GM21786 (cell line): Measurements from ENCODE around the gene MAGI2.

ENCODE experiments used
- ATAC-seq: cut with Tn5 transposase; IDR thresholded peaks from one replicate; pipeline ENCODE4 v1.9.1; 2021; ENCODE audit not compliant: unreplicated experiment

MAGI2 gene

DNA sequence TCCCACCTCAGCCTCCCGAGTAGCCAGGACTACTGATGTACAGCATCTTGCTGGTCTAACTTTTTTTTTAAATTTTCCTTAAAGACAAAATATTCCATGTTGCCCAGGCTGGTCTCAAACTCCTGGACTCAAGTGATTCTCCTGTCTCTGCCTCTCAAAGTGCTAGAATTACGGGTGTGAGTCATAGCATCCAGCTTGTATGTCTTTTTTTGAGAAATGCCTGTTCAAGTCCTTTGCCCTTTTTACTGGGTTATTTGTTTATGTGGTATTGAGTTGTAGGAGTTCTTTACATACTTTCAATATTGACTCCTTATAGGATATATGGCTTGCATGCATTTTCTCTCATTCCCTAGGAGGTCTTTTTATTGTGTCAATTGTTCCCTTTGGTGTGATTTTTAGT lies 486.4 kb downstream of the MAGI2 start:
- ATAC-seq, result no peak

DNA sequence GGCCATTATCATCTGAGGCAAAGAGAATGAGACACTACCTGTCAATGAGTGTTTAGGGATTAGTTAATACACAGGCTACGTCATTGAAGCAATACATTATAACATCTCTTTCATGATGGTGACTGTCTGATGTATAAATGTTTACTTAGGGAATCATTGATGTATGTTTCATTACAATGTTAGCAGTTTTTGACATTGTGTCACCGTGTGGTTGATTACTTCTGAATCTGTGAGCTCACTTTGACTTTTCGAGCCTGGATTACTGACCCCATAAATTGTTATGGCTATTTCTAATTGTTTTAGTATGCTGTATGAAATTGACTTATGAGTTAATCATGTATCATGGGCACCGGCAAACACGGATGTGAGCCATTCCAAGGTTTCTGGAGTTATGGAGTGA lies 494.0 kb downstream of the MAGI2 start:
- no peak for ATAC-seq

DNA sequence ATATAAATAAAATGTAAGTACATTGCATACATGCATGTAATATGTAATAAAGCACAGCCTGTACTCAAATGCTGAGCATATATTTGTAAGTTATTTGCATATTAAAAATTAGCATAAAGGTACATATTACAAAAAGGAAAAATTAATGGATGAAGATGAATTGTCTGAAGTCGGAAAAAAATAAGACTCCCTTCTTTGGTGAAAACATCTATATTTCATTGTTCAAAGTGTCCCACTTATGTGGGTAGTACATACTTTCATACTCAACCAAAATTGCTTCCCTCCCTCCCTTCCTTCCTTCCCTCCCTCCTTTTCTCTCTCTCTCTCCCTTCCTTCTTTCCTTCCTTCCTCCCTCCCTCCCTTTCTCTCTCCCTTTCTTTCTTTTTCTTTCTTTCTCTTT lies 498.1 kb downstream of the MAGI2 start:
- ATAC-seq, result no peak

DNA sequence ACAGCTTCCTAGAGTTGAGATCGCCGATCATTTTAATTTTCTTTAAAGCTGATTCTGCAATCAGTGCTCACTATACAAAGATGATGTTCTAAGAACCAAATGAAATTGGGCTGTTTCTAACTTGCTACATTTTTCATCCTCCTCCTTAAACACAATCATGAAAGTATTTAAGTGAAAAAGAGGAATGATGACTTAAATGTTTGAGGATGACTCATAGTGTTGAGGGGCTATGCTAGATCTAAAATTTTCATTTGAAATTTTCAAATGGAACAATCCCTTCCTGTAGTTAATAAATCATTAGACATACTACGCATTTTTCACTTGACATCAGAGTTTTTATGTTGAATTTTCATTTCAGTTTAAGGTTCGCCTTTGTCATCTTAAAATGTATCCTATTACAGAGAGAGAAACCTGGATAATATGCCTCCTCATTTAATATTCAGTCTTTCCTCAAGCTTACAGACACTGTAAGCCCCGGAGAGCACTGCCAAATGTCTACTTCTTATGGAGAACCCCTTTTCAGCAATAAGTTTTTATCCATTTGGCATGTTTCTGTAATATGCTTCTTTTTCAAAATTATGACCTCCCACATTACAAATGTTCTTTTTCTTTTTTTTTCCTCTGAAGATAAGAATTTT lies 499.6 kb downstream of the MAGI2 start:
- no peak for ATAC-seq

DNA sequence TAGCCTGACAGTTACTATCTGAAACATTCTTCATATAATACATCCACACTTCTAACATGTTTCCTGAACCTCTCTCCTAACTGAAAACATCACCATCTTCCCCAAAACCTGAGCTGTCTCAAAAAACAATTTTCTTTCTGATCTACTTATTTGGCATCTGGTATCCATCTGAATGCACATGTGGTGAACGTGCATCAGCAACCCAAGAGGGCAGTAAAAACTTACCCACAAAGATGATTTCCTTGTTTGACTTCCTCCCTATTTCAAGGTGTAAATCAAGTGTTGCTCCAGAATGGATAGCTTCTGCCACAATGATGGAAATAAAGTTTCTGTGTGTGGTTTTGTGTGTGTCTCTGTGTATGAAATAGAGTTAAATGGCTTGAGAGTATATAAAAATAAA lies 500.4 kb downstream of the MAGI2 start:
- ATAC-seq, result no peak

DNA sequence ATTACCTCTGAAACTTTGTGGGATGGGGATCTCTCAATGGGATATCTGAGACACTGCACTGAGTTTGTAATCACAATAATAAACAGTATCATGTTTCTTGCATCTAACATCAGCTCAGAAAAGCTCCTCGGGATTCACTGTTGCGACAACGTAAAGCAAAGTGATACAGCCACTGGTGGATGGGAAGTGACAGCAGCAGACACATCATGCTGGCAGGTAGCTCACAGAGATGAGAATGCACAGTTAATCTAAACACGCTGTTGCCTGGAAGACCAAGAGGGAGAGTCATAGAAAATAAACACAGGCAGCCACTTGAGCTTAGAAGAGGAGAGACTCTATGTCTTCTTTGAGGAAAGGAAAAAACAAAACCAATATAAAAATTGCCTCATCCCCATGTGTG lies 513.8 kb downstream of the MAGI2 start:
- ATAC-seq, result no peak

DNA sequence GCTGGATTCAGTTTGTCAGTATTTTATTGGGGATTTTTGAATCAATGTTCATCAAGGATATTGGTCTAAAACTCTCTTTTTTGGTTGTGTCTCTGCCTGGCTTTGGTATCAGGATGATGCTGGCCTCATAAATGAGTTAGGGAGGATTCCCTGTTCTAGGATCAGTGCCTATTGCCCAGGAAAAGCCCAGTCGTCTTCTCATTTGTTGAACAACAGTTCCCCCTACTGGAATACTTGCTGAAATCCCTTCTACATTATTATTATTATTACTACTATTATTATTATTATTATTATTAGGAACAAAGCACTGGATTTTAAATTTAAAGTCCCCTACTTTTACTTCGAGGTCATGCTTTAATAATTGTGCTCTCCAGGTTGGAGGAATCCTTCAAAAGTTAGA lies 528.9 kb downstream of the MAGI2 start:
- ATAC-seq, result no peak

DNA sequence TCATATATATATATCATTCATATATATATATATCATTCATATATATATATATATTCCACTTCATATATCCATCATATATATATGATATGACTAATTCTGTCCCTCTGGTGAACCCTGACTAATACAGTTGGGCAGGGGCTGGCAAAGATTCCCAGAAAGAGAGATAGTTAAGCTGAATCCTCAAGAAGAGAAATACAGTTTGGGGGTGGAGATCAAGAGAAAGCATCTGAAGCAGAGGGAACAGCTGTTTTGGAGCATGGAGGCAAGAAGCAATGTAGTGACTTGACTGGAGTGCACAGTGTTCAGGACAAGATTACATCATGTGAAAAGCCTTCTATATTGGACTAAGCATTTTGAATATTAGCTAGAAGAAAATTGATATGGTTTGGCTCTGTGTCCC lies 540.7 kb downstream of the MAGI2 start:
- no peak for ATAC-seq

DNA sequence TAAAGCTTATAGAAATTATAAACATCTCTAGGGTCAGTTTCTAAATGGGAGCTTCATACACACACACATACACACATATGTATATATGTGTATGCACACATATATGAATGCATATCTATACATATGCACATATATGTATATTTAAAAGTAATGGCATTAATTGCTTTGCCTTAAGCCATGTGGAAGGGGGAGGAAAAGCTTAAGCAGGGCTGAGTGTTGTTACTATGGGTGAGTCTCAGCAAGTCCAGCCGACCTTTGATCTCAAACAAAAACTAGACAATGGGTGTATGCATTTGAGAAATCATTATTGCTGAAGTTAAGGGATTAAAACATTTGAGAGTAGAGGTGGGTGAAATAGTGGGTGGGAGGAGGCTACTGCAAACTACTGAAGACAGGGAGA lies 546.7 kb downstream of the MAGI2 start:
- ATAC-seq, result no peak

DNA sequence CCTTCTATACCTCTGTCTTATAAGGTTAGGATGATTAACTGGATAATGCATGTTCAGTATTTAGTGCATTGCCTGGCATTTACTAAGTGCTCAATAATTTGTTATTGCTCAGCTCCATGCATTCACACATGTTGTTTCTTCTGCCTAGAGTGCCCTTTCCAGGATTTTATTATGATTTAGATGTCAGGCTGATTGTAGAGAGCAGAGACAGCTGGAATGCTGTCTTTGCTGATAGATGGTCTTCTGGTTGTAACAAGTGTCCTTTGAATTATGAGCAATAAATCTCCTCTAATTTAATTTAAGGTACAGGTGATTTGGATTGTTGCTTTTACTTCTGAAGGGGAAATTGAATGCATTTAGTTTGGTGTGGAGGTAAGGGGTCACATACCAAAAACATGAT lies 548.0 kb downstream of the MAGI2 start:
- no peak for ATAC-seq

DNA sequence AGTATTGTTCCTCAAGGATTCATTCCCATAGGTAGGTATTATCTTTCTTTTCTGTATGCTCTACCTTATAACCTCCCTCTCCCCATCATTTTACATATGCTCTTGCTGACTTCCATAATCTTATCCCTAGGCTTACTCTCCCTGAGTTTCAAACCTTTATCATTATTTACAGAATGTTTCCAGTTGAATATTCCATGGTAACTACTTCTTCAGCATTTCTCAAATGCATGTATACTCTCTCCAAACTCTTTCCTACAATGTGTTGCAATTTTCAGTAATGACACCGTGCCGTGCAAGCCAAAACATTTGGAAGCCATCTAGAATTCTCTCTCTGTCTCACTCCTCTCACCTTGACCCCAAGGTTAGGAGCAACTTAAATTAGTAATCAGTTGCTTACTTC lies 548.5 kb downstream of the MAGI2 start:
- no peak for ATAC-seq

DNA sequence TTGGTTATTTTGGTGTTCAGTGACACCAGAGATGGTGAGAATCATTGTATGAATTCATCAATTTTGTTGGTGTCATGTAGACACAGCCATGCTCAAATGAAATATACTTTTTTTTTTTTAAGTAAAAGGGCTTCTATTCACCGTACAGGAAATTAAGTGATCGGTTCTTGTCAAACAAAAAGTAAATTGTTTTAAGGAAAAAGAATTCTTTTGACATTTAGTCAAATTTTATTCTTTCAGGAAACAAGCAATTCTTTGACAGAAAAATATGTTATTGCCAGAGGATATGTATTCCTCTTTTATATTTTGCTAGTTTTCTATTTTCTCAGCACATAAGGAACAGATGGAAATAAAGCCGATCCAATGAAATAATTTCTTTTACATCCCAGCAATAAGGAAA lies 551.9 kb downstream of the MAGI2 start:
- ATAC-seq, result no peak

DNA sequence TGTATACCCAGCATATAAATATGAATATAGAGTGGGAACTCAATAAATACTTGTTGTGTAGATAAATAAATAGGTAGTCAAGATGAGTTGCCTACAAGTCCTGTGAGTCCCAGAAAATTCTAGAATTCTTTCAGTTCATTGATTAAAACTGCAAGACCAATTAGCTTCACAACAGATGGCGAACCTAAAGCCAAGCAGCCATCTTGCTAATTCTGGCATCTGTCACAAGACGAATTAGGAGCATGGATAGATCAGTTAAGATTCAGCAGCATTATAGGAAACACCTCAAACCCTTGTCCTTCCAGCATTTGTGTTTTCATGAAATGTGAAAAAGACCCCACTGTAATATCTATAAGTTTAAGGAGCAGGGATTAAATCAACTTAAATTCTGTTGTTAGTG lies 552.7 kb downstream of the MAGI2 start:
- ATAC-seq, result no peak

DNA sequence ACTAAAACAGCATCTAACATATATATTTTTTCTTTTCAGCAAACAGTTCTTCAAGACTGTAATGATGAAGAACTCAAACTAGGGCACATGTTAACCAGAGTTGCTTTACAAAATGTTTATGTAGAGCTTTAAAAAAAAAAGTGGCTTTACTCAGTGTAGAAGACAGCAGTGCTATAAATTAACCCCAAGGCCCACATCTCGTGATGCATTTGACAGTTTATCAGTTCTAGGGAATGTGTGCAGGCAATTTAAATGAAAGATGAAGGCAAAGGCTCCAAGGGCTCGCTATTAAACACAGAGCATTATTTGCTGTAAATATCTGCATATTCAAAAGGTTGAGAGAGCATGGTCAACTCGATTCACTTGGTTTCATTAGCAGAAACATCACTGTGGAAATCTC lies 558.1 kb downstream of the MAGI2 start:
- ATAC-seq, result no peak

DNA sequence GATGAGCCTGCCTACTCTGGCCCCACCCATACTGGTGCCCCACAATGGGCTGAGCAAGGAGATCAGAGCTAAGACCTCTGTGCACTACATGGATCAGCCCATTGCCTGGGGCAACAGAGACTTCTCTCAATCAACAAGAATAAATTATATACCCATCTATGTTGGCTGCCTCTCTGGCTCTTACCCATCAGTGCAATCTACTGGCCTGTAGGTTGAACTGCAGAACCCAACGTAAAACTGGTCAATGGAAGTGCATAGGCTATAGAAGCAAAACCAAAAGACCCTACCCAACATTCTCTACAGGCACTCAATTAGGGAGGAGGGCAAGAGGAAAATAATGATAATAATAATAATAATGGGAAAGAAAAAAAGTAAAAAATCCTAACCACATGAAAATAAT lies 574.3 kb downstream of the MAGI2 start:
- ATAC-seq, result no peak

DNA sequence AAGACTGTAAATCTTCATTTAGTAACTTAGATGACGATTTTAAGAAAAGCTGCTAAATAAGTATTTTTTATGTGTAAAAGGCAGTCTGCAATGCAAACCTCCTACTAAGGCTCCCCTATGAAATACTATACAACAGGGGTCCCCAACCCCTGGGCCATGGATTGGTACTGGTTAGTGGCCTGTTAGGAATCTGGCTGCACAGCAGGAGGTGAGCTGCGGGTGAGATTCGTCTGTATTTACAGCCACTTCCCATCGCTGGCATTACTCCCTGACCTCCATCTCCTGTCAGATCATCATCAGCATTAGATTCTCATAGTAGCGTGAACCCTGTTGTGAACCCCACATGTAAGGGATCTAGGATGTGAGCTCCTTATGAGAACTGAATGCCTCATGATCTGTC lies 580.4 kb downstream of the MAGI2 start:
- ATAC-seq, result no peak

DNA sequence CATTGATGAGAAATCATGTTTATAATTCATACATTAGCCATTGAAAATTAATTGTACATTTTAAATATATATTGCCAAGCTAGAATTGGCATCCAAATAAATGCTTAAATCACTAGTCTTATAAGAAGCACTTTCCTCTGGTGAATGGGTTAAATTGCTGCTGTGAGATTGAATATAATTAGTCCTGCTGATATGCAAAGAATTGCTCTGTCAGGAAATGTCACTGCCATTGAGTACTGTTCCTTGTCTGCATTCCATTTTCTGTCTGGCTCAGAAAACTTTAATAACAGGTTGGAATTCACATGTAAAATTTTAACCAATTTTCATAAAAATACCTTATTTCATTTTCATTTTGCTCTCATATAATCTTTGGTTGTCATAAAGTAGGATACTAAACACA lies 589.1 kb downstream of the MAGI2 start:
- no peak for ATAC-seq

DNA sequence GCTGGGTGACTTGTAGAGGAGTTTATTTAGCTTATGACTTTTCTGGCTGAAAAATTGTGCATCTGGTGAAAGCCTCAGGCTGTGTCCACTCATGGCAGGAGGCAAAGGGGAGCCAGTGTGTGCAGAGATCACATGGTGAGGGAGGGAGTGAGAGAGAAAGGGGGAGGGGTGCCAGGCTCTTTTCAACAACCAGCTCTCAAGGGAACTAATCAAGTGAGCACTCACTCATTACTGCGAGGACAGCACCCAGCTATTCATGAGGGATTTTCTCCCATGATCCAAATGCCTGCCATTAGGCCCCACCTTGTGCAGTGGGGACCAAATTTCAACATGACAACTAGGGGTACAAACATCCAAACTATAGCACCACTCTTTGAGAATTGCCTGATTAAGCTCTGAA lies 590.2 kb downstream of the MAGI2 start:
- ATAC-seq, result no peak

DNA sequence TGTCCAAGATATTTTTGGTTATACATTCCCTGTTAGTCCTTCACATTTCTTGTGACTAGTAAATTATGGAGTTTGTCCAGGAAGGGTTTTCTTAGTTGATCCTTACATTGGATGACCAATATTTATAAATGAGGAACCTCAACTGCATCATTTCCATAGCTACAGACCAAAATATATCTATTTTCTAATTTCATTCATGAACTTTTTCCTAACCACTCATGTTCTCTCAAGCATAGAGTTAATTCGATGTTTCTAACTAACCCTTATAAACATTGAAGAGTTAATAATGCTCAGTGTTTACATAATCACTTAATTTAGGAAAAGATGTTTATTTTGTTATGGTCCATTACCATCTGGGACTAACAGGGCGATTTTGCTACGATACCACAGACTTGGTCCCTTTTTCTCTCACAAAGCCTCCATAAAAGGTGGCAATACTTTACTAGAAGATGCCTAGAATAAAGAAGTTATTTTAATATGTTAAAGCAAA lies 591.0 kb downstream of the MAGI2 start:
- no peak for ATAC-seq

DNA sequence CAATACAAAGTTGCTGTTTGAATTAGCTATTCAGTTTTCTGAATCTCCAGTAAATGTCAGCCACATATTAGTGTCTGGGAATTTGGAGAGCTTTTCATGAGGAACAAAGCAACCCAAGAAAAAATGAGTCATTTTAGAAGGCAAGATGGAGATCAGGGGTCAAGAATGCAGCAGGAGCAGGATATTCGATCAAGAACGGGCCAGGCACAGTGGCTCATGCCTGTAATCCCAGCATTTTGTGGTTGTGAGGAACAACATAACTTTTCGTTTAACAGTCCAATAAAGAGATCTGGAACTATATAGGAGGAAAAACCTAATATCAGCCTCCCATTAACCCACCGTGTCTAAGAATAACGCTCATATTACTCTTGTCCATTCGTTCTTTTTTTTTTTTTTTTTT lies 600.5 kb downstream of the MAGI2 start:
- ATAC-seq, result no peak

DNA sequence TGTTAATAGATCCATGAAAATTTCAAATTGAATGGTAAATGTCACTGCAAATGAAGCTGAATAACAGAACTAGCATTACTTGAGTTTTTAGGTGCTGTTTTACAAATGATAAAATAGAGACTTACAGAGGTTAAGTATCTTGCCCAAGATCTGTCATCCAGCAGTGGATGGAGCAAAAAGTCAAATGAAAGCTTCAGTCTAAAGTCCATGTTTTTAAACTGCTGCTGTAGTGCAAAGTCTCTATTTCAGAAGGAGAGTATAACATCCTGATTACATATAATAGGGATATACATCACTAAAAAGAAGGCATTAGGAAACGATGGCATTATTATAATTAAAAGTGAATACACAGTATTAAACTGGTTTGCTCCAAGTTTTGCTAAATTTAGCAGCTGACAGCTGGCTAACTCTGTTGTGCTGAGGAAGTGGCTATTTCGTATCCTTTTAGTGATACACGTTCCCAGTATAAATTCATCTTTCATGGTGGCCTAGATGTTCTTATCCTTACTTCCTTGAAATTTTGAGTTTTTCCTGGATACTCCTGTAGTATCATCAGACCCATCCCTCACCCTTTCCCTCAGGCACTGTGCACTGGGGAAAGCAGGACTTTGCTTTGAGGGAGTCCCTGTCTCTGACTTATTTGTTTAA lies 603.2 kb downstream of the MAGI2 start:
- ATAC-seq, result no peak

DNA sequence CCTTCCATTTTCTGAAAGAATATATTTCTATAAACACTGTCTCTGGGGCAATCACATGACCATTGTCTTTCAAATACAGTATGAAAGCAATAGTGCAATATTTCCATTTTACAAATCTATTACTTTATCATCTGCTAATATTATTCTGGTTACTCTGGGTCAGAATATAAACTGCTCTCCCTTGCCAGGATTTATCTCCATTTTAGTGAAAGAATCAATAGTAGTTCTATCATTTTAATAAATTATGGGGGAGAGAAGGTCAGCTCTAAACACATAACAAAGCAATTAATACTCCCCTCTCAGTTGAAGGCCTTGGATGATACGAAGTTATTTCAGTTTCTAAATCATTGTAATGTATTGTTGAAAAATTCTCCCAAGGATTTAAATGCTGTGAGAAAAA lies 608.3 kb downstream of the MAGI2 start:
- ATAC-seq, result no peak

DNA sequence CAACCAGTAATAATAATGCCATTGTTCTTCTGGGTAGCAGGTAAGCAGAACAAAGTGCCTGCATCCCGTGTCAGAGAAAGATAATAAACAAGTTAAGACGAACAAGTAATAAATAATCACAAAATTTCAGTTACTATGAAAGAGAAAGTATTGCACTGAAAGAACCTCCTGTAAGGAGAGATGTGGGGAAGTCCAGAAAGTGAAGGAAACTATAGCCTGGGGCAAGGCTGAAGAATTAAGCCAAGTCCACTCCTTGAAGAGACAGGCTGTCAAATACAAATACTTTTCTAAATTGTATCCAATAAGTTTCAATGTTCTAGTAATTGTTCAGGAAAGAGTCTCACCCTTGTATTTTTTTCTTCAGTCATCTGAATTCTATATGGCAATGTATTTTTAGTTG lies 611.4 kb downstream of the MAGI2 start:
- no peak for ATAC-seq
